UCSD-AML1 (cell line): ENCODE results near the gene ATP13A4.

Source experiments
- DNase-seq: peaks from one replicate; lab custom pipeline; 2025; ENCODE audit not compliant: unreplicated experiment; lab: John Stamatoyannopoulos, UW

The ATP13A4 gene

GRCh38 chr3:193498215-193498614 lies 56.5 kb downstream of the ATP13A4 start:
- DNase-seq, result no peak

GRCh38 chr3:193496658-193497057 lies 58.0 kb downstream of the ATP13A4 start:
- no peak for DNase-seq

GRCh38 chr3:193491026-193491425 lies 63.7 kb downstream of the ATP13A4 start:
- no peak for DNase-seq

- no peak for DNase-seq
These were observed 64.1 kb downstream of the ATP13A4 start for GRCh38 chr3:193490580-193490979.

- DNase-seq, result no peak
These were observed 64.7 kb downstream of the ATP13A4 start for GRCh38 chr3:193489949-193490348.

GRCh38 chr3:193488741-193489140 lies 66.0 kb downstream of the ATP13A4 start:
- no peak for DNase-seq

- no peak for DNase-seq
These were observed 70.6 kb downstream of the ATP13A4 start for GRCh38 chr3:193483988-193484539.

GRCh38 chr3:193481436-193481835 lies 73.3 kb downstream of the ATP13A4 start:
- no peak for DNase-seq

- no peak for DNase-seq
These were observed 80.2 kb downstream of the ATP13A4 start for GRCh38 chr3:193474446-193474845.

GRCh38 chr3:193470710-193471109 lies 84.0 kb downstream of the ATP13A4 start:
- DNase-seq, result no peak

GRCh38 chr3:193465992-193466608 lies 88.6 kb downstream of the ATP13A4 start:
- DNase-seq, result no peak

GRCh38 chr3:193464889-193465288 lies 89.8 kb downstream of the ATP13A4 start:
- no peak for DNase-seq

GRCh38 chr3:193457526-193457925 lies 97.2 kb downstream of the ATP13A4 start:
- DNase-seq, result no peak

GRCh38 chr3:193452338-193452737 lies 102.4 kb downstream of the ATP13A4 start:
- DNase-seq, result no peak

- no peak for DNase-seq
These were observed 102.8 kb downstream of the ATP13A4 start for GRCh38 chr3:193451902-193452301.

GRCh38 chr3:193446965-193447602 lies 107.6 kb downstream of the ATP13A4 start:
- DNase-seq, result no peak

GRCh38 chr3:193439423-193439822 lies 115.3 kb downstream of the ATP13A4 start:
- no peak for DNase-seq

GRCh38 chr3:193418576-193419373 lies 135.9 kb downstream of the ATP13A4 start:
- no peak for DNase-seq

GRCh38 chr3:193416629-193417028 lies 138.1 kb downstream of the ATP13A4 start:
- no peak for DNase-seq

GRCh38 chr3:193407688-193408087 lies 147.0 kb downstream of the ATP13A4 start:
- DNase-seq, result no peak

- DNase-seq, result no peak
These were observed 147.6 kb downstream of the ATP13A4 start for GRCh38 chr3:193407112-193407511.

- DNase-seq, result no peak
These were observed 151.4 kb downstream of the ATP13A4 start for GRCh38 chr3:193403307-193403706.
